Stimulated activated CD8-positive, alpha-beta memory T cell treated with anti-CD3 and anti-CD28 coated beads, Interleukin-12 subunit alpha, Interleukin-12 subunit beta, amount 100 ng/mL, for 24 hours (primary cell): ENCODE data around the gene AKR1C4.

Experiments used
- DNase-seq: peaks from one replicate; pipeline ENCODE4 v3.0.0-alpha.2; 2020; ENCODE audit errors: extremely low read depth

AKR1C4 gene

DNA sequence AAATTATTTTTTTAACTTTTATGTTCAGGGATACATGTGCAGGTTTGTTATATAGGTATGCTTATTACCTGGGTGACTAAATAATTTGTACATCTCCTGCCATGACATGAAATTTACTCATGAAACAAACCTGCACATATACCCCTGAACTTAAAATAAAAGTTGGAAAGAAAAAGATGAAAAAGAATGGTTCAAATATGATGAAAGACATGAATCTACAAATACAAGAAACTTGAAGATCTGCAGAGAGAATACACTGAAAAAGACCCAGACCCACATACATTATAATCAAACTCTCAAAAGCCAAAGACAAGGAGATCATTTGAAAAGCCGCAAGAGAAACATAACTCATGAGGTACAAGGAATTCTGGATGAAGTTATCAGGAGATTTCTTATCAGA lies 70.2 kb downstream of the AKR1C4 start:
- no peak for DNase-seq

DNA sequence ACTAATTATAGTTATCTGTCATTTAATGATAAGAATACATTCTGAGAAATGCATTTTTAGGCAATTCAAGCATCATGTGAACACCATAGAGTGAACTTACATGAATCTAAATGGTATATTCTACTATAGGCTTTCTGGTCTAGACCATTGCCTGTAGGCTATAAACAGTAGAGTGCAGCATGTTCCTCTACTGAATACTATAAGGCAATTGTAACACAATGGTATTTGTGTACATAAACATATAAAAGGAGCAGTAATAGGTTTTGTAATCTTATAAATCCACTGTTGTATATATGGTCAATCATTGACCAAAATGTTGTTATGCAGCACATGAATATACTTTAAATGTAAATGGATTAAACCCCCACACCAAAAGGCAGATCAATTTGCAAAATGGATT lies 71.6 kb downstream of the AKR1C4 start:
- DNase-seq, result no peak
